Measurements from ENCODE around the gene TRABD2B.

DNA sequence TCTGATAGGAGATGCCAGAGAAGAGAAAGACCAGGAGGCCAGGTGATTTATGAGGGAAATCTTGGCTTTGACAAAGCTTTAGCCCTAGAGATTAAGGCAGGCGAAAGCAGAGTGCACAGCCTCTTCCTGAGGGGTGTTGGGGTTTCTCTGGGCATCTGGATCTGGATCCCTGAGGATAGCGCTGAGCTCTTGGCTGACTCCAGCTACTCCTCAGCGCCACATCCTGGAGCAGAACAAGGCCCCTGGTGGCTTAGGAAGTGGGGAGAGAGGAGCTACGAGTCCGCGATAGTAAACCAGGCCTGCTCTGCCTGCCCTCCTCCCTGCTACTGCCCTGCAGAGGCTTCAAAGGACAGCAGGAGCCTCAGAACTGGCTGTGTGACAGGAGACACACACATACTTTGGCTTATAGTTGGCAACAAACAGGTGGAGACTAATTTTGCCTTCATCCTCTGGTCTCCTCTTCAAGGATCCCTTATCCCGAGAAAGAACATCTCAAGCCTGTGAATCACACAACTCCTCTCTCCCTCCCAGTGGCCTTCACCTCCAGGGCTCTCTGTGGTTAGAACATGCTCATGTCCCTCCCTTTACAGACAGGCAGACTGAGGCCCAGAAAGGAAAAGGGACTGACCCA lies 66.9 kb downstream of the TRABD2B start:
- TF ChIP-seq MAZ (IDR thresholded peaks at IDR 0.05; ENCODE audit: borderline replicate concordance, low read depth, low read length) (no peak), MAZ (CRISPR knock-in tag; IDR thresholded peaks at IDR 0.05; ENCODE audit: low read depth) (no peak), SP1 (IDR thresholded peaks at IDR 0.05) (no peak), SP1 (CRISPR knock-in tag; IDR thresholded peaks at IDR 0.05) (no peak), ZNF441 (CRISPR knock-in tag; IDR thresholded peaks at IDR 0.05; ENCODE audit: borderline replicate concordance) (no peak), ZIK1 (CRISPR knock-in tag; IDR thresholded peaks at IDR 0.05; ENCODE audit: borderline replicate concordance, low read depth) (no peak), NR2F2 (IDR thresholded peaks at IDR 0.05; ENCODE audit: borderline replicate concordance, low read depth) (no peak), ZNF547 (CRISPR knock-in tag; IDR thresholded peaks at IDR 0.05) (no peak)
